Measurements from ENCODE around the gene NPAS3. TPM values are rescaled to one million over a fixed set of nuclear protein-coding genes. Genes with fewer than 3 reads are reported as not detected.

Gene NPAS3
- total and polyA plus RNA-seq, 11 donors, result 0.15 to 3.4 (median 0.92) TPM

DNA sequence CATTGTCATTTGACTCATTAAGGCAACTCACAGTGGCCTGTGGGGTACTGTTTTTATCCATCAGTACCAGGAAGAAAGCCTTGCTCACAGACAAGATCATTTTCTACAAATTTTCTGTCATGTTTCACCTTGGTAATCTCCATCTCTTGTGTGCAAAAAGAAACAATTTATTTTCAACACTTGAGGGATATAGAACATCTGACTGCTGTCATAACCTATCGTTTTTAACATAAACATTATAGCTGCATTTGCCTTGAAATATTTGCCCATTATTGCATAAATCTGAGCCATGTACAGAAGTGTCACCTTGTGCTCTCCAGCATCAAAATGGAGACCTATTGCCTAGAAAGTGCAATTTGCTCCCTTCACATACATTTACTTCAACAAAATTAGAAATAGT lies 300.8 kb downstream of the NPAS3 start:
- Histone ChIP-seq H3K27ac (no peak overlapping the region), H3K9me3 (no peaks in the 10 kb centered on the region), H3K36me3 (no peaks in the 10 kb centered on the region), H3K27me3 (no peaks in the 10 kb centered on the region), H3K4me3 (no peak overlapping the region), H3K4me1 (no peaks in the 10 kb centered on the region)
- intact Hi-C loops (cut with DNase I), result no loop called here
- TF ChIP-seq, protein P1, sequence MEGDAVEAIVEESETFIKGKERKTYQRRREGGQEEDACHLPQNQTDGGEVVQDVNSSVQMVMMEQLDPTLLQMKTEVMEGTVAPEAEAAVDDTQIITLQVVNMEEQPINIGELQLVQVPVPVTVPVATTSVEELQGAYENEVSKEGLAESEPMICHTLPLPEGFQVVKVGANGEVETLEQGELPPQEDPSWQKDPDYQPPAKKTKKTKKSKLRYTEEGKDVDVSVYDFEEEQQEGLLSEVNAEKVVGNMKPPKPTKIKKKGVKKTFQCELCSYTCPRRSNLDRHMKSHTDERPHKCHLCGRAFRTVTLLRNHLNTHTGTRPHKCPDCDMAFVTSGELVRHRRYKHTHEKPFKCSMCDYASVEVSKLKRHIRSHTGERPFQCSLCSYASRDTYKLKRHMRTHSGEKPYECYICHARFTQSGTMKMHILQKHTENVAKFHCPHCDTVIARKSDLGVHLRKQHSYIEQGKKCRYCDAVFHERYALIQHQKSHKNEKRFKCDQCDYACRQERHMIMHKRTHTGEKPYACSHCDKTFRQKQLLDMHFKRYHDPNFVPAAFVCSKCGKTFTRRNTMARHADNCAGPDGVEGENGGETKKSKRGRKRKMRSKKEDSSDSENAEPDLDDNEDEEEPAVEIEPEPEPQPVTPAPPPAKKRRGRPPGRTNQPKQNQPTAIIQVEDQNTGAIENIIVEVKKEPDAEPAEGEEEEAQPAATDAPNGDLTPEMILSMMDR (IDR thresholded peaks at IDR 0.05), result no peak
- no peak for TF ChIP-seq POLR2A (IDR thresholded peaks at IDR 0.05)
- DNase-seq (no peak), ATAC-seq (no peak)
- 74 to 90% (median 83%) methylated on average over 1 of the region's 1 CpG for WGBS, 4 donors

DNA sequence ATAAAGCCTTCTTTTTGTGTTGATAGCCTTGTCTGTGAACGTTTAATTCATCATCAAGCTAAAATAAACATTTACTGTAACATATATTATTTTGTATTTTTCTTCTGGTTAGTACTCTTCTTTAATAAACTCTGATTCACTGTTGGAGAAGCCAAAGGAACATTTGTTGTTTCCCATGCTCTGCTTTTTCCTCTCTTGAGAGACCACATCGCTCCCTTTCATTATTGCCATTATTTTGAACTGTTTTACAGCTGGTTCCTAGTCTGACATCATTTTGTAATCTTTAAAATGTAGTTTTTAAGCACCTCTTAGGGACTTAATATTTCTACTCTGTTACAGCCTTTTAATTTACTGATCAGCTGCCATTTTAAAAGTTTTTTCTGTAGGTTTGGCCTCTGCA lies 301.8 kb downstream of the NPAS3 start:
- no peaks in the 10 kb centered on the region for H3K4me1 ChIP-seq
- intact Hi-C loops (cut with DNase I), result no loop called here
- TF ChIP-seq, protein P1 (IDR thresholded peaks at IDR 0.05), result no peak
- TF ChIP-seq POLR2A (IDR thresholded peaks at IDR 0.05), result no peak
- DNase-seq (no peak), ATAC-seq (peak in 2 of 4 donors; percentile 36 to 42)
- no peaks in the 10 kb centered on the region for H3K36me3 ChIP-seq
- H3K27ac ChIP-seq, result peak overlapping the region in 3 of 12 donors; percentile 12 to 21 (median 21)
- no peaks in the 10 kb centered on the region for H3K9me3 ChIP-seq
- no peak overlapping the region for H3K4me3 ChIP-seq
- no peaks in the 10 kb centered on the region for H3K27me3 ChIP-seq
- WGBS, 4 donors, result 45 to 58% (median 47%) methylated on average over 2 of the region's 2 CpGs

DNA sequence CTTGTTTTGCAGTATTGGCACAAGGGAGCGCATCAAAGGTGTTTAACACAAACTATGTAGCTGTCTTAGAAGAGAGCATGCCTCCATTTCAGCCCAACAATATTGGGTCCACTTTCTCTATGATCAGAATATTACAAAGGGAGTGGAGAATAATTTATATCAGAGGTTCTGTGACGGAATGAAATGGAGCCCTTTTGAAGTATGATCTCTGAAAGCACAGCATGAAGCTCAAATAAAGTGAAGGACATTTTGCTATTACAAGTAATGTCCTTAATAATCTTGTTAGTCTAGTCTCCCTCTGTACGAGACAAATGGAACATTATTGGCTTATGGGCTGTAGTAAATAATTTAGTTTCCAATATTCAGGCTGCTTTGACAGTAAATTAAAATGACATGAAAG lies 302.7 kb downstream of the NPAS3 start:
- Histone ChIP-seq H3K27ac (peak overlapping the region in 1 of 12 donors; percentile 21), H3K4me3 (no peak overlapping the region)
- intact Hi-C loops (cut with DNase I), result no loop called here

DNA sequence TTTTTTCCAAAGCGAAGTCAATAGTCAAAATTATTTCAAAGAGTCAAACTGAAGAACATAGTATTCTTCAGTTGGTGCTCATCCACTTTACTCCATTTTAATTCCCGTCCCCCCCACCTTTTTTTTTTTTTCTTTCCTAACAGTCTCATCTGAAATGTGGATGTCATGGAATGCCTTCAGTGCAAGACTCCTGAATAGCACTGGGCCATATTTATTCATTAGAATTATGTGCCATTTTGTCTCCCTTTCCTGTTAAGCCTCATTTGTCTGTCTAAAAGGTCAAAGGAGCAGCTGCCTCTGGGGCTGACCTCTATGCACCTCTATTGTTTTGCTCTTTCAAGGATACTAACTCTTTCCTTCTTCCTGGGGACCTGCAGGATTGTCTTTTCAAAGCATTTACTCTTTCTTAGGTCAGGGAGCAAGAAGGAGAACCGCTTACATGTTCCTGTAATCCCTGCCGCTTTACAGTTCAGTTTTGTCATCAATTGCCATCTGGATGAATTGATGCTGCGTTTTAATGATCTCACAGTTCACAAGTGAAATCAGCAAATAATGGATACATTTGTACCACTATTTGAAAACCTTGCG lies 310.6 kb downstream of the NPAS3 start:
- no peaks in the 10 kb centered on the region for H3K9me3 ChIP-seq
- H3K4me1 ChIP-seq, result peaks cover 0 to under 1% (median 0%) of the 10 kb centered on the region in 12 donors
- TF ChIP-seq, protein P1 (IDR thresholded peaks at IDR 0.05), result no peak
- no peak for TF ChIP-seq POLR2A (IDR thresholded peaks at IDR 0.05)
- WGBS, 4 donors, result 79 to 86% (median 81%) methylated on average over 6 of the region's 6 CpGs
- no peak for DNase-seq
- no peaks in the 10 kb centered on the region for H3K27me3 ChIP-seq
- ATAC-seq, result no peak
- H3K27ac ChIP-seq, result no peak overlapping the region
- intact Hi-C loops (cut with DNase I), result no loop called here
- H3K36me3 ChIP-seq, result no peaks in the 10 kb centered on the region
- H3K4me3 ChIP-seq, result no peak overlapping the region

More for the DNA sequence above, 302.7 kb downstream of the NPAS3 start:
- no peak for TF ChIP-seq POLR2A (IDR thresholded peaks at IDR 0.05)
- TF ChIP-seq, protein P1 (IDR thresholded peaks at IDR 0.05), result no peak
- ATAC-seq, result no peak
- Histone ChIP-seq H3K27me3 (no peaks in the 10 kb centered on the region), H3K9me3 (no peaks in the 10 kb centered on the region), H3K4me1 (no peaks in the 10 kb centered on the region), H3K36me3 (no peaks in the 10 kb centered on the region)
- no peak for DNase-seq
- 92 to 96% (median 93%) methylated on average over 3 of the region's 3 CpGs for WGBS, 4 donors
